ENCODE results near the gene PSMD5. TPM values are rescaled to one million over a fixed set of nuclear protein-coding genes. Genes with fewer than 3 reads are reported as not detected.

Gene PSMD5
- total and polyA plus RNA-seq, 9 of the 15 experiments (the other 6 are each of a cell fraction or from before 2014, with no cell fraction given) = 46.4 to 148 (median 76.3) TPM

DNA sequence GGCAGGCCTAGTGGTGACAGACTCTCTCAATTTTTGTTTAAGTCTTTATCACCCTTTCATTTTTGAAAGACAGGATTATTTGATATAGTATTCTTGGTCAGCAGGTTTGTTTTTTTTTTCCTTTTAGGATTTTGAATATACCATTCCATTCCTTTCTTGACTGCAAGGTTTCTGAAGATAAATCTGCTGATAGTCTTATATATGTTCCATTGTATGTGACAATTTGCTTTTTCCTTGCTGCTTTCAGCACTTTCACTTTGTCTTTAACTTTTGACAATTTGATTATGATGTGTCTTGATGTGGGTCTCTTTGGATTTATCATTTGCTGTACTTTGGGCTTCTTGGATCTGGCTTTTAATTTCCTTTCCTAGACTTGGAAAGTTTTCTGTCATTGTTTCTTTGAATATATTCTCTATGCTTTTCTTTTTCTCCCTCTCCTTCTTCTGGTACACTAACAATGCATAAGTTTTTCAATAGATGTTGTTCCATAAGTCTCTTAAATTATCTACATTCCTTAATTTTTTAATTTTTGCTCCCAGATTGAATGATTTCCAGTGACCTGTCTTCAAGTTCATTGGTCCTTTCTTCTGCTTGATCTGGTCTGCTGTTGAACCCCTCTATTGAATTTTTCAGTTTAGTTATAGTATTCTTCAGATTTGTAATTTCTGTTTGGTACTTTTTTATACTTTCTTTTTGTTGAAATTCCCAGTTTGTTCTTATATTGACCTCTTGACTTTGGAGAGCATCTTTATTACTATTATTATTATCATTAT, 34.9 kb downstream of the PSMD5 start (continued):
- TF ChIP-seq REST (IDR thresholded peaks at IDR 0.05; ENCODE audit: borderline replicate concordance) = no peak
- TF ChIP-seq REST (CRISPR knock-in tag; IDR thresholded peaks at IDR 0.05; ENCODE audit: low read depth) = no peak
- 0 out of 2 replicates have a peak, but pooled peaks have one; percentile 5 for TF ChIP-seq NCOR1 (IDR thresholded peaks at IDR 0.05)
- no peak for TF ChIP-seq PREB (CRISPR knock-in tag; IDR thresholded peaks at IDR 0.05)
- TF ChIP-seq EP400 (IDR thresholded peaks at IDR 0.05) = 0 out of 2 replicates have a peak, but pooled peaks have one; percentile 35
- TF ChIP-seq BRCA1 (IDR thresholded peaks at IDR 0.05) = no peak
- TF ChIP-seq BRCA1 (CRISPR knock-in tag; IDR thresholded peaks at IDR 0.05) = no peak
- no peak; the same call in 1 of the 2 replicates for TF ChIP-seq CXXC5 (CRISPR knock-in tag; IDR thresholded peaks at IDR 0.05)
- TF ChIP-seq HNRNPL (IDR thresholded peaks at IDR 0.05; ENCODE audit: low read depth, low read length) = no peak
- TF ChIP-seq RB1 (IDR thresholded peaks at IDR 0.05; ENCODE audit: low read depth) = no peak
- no peak for TF ChIP-seq ZNF175 (CRISPR knock-in tag; IDR thresholded peaks at IDR 0.05; ENCODE audit: low read depth)
- TF ChIP-seq GATA2 (CRISPR knock-in tag; IDR thresholded peaks at IDR 0.05) = no peak
- TF ChIP-seq ZNF384 (IDR thresholded peaks at IDR 0.05; ENCODE audit: low read depth, low read length) = 0 out of 2 replicates have a peak, but pooled peaks have one; percentile 17
- no peak for TF ChIP-seq ZNF232 (CRISPR knock-in tag; IDR thresholded peaks at IDR 0.05)
- no peak for TF ChIP-seq PTRF (tag; IDR thresholded peaks at IDR 0.05)
- no peak for TF ChIP-seq ZNF644 (tag; IDR thresholded peaks at IDR 0.05; ENCODE audit: low read depth)
- TF ChIP-seq, protein P1, sequence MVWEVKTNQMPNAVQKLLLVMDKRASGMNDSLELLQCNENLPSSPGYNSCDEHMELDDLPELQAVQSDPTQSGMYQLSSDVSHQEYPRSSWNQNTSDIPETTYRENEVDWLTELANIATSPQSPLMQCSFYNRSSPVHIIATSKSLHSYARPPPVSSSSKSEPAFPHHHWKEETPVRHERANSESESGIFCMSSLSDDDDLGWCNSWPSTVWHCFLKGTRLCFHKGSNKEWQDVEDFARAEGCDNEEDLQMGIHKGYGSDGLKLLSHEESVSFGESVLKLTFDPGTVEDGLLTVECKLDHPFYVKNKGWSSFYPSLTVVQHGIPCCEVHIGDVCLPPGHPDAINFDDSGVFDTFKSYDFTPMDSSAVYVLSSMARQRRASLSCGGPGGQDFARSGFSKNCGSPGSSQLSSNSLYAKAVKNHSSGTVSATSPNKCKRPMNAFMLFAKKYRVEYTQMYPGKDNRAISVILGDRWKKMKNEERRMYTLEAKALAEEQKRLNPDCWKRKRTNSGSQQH (CRISPR knock-in tag; IDR thresholded peaks at IDR 0.05) = no peak
- TF ChIP-seq GABPA (tag; conservative IDR thresholded peaks at IDR 0.05; ENCODE audit: low read depth) = 0 out of 2 replicates have a peak, but pooled peaks have one; percentile 18
